KMS-11 (cell line): ENCODE measurements around the gene PCDHA10.

Experiments
- H2AFZ ChIP-seq: fragments of 200-600 bp; sonication (generic); 2 replicates; pipeline ENCODE4 v1.6.1; 2016; ENCODE audit warnings: antibody characterized with exemption, mixed run types, low read depth
- H3K27ac ChIP-seq: fragments of 200-600 bp; sonication (generic); 2 replicates; pipeline ENCODE4 v1.6.1; 2016; ENCODE audit warnings: mild to moderate bottlenecking, mixed run types
- H3K27me3 ChIP-seq: fragments of 200-600 bp; sonication (generic); 2 replicates; pipeline ENCODE4 v1.6.1; 2017; ENCODE audit warnings: mild to moderate bottlenecking, low read depth, mixed run types, moderate library complexity; ENCODE audit not compliant: insufficient read depth
- H3K36me3 ChIP-seq: fragments of 200-600 bp; sonication (generic); 2 replicates; pipeline ENCODE4 v1.6.1; 2017; ENCODE audit warnings: mild to moderate bottlenecking, mixed run types; ENCODE audit not compliant: insufficient read depth
- H3K4me1 ChIP-seq: fragments of 200-600 bp; sonication (generic); 2 replicates; pipeline ENCODE4 v1.6.1; 2016; ENCODE audit warnings: mild to moderate bottlenecking, low read depth, mixed run types; ENCODE audit not compliant: poor library complexity, severe bottlenecking
- H3K4me2 ChIP-seq: fragments of 200-600 bp; sonication (generic); 2 replicates; pipeline ENCODE4 v1.7.0; 2016; ENCODE audit warnings: mild to moderate bottlenecking, mixed run types
- H3K4me3 ChIP-seq: fragments of 200-600 bp; sonication (generic); IDR thresholded peaks from 2 replicates; pipeline ENCODE4 v1.6.1; 2017; ENCODE audit warnings: low read depth, low read length, mixed read lengths; ENCODE audit not compliant: insufficient read depth
- H3K79me2 ChIP-seq: fragments of 200-600 bp; sonication (generic); 2 replicates; pipeline ENCODE4 v1.6.1; 2016; ENCODE audit warnings: low read depth, mixed run types; ENCODE audit not compliant: insufficient read depth
- H3K9ac ChIP-seq: fragments of 200-600 bp; sonication (generic); 2 replicates; pipeline ENCODE4 v1.6.1; 2016; ENCODE audit warnings: mild to moderate bottlenecking, mixed run types
- H4K20me1 ChIP-seq: fragments of 200-600 bp; sonication (generic); 2 replicates; pipeline ENCODE4 v1.6.1; 2016; ENCODE audit warnings: mild to moderate bottlenecking, mixed run types; ENCODE audit not compliant: insufficient read depth
- CTCF ChIP-seq: fragments of 200-600 bp; sonication (generic); conservative IDR thresholded peaks from 2 replicates; pipeline ENCODE4 v1.6.1; 2017; ENCODE audit warnings: low read depth, mild to moderate bottlenecking, antibody characterized with exemption, low read length, moderate library complexity, mixed read lengths

PCDHA10 gene

GRCh38 chr5:140877262-140877581 is 21.5 kb downstream of the PCDHA10 start:
- Histone ChIP-seq H3K27ac (no peak overlapping the region), H3K79me2 (no peaks in the 10 kb centered on the region), H3K4me3 (no peak overlapping the region), H3K27me3 (no peaks in the 10 kb centered on the region), H3K4me1 (no peaks in the 10 kb centered on the region), H3K9ac (no peak overlapping the region), H3K4me2 (no peak overlapping the region), H4K20me1 (no peaks in the 10 kb centered on the region), H3K36me3 (no peaks in the 10 kb centered on the region), H2AFZ (no peak overlapping the region)
- TF ChIP-seq CTCF = no peak

- no peak for TF ChIP-seq CTCF
- no peaks in the 10 kb centered on the region for H3K79me2 ChIP-seq
- H2AFZ ChIP-seq = no peak within 1 kb of the TSS
- H3K4me1 ChIP-seq = no peaks in the 10 kb centered on the region
- H3K27me3 ChIP-seq = no peaks in the 10 kb centered on the region
- H3K4me3 ChIP-seq = no peak within 1 kb of the TSS
- H3K9ac ChIP-seq = no peak within 1 kb of the TSS
- no peak within 1 kb of the TSS for H3K4me2 ChIP-seq
- no peaks in the 10 kb centered on the region for H4K20me1 ChIP-seq
- no peak within 1 kb of the TSS for H3K27ac ChIP-seq
- H3K36me3 ChIP-seq = no peaks in the 10 kb centered on the region
Observed at GRCh38 chr5:140881889-140882590, 26.3 kb downstream of the PCDHA10 start, which contains the start of gene PCDHA13. PCDHA13 (plus strand) TSS chr5:140882124; CDS start chr5:140882269, 145 bp downstream.

GRCh38 chr5:140882591-140882899 is 26.8 kb downstream of the PCDHA10 start:
- TF ChIP-seq CTCF = no peak
- Histone ChIP-seq H4K20me1 (no peaks in the 10 kb centered on the region), H3K4me2 (no peak overlapping the region), H2AFZ (no peak overlapping the region), H3K27ac (no peak overlapping the region), H3K9ac (no peak overlapping the region), H3K27me3 (no peaks in the 10 kb centered on the region), H3K79me2 (no peaks in the 10 kb centered on the region), H3K36me3 (no peaks in the 10 kb centered on the region), H3K4me3 (no peak overlapping the region), H3K4me1 (no peaks in the 10 kb centered on the region)

GRCh38 chr5:140883373-140883772 is 27.7 kb downstream of the PCDHA10 start:
- no peaks in the 10 kb centered on the region for H3K4me1 ChIP-seq
- TF ChIP-seq CTCF = no peak
- no peak overlapping the region for H3K4me2 ChIP-seq
- no peak overlapping the region for H3K9ac ChIP-seq
- H2AFZ ChIP-seq = no peak overlapping the region
- H3K27me3 ChIP-seq = no peaks in the 10 kb centered on the region
- no peaks in the 10 kb centered on the region for H3K36me3 ChIP-seq
- H3K79me2 ChIP-seq = no peaks in the 10 kb centered on the region
- H3K4me3 ChIP-seq = no peak overlapping the region
- H4K20me1 ChIP-seq = no peaks in the 10 kb centered on the region
- H3K27ac ChIP-seq = no peak overlapping the region
